Progenitor cell of endocrine pancreas (in vitro differentiated cells): ENCODE data around the gene MAGI1. TPM values are rescaled to one million over a fixed set of nuclear protein-coding genes. Genes with fewer than 3 reads are reported as not detected.

ENCODE experiments used
- DNase-seq: peaks from one replicate; pipeline ENCODE4 v3.0.0; 2021; ENCODE audit warnings: low spot score; ENCODE audit not compliant: unreplicated experiment
- H3K27ac Mint-ChIP-seq: 2 replicates; pipeline ENCODE4 v1.8.0; 2021; ENCODE audit warnings: mild to moderate bottlenecking, moderate library complexity, mixed read lengths
- H3K27me3 Mint-ChIP-seq: 2 replicates; pipeline ENCODE4 v1.8.0; 2021; ENCODE audit warnings: mixed read lengths
- H3K36me3 Mint-ChIP-seq: 2 replicates; pipeline ENCODE4 v1.8.0; 2022; ENCODE audit warnings: mixed read lengths; ENCODE audit not compliant: insufficient read depth
- H3K4me1 Mint-ChIP-seq: 2 replicates; pipeline ENCODE4 v1.8.0; 2021; ENCODE audit warnings: low read depth, mixed read lengths
- H3K4me3 Mint-ChIP-seq: 2 replicates; pipeline ENCODE4 v1.8.0; 2021; ENCODE audit warnings: low read depth, mild to moderate bottlenecking, moderate library complexity, mixed read lengths
- H3K9me3 Mint-ChIP-seq: 2 replicates; pipeline ENCODE4 v1.8.0; 2021; ENCODE audit warnings: low read depth, mixed read lengths
- CTCF ChIP-seq: fragments of 200-600 bp; sonication (generic); IDR thresholded peaks from one replicate; pipeline ENCODE4 v1.5.0; 2021; ENCODE audit warnings: antibody characterized with exemption, mild to moderate bottlenecking; ENCODE audit not compliant: unreplicated experiment
- total RNA-seq: library from RNA; stranded (reverse); gene quantifications from 2 replicates; pipeline ENCODE4 v1.2.1, GENCODE V29; 2021

Gene MAGI1
- total RNA-seq, 1 donor from 2014 or later, result 142 TPM

GRCh38 chr3:66066963-66067617 is 28.4 kb upstream of the MAGI1 start:
- H3K27me3 Mint-ChIP-seq, result no peaks in the 10 kb centered on the region
- no peak for TF ChIP-seq CTCF
- no peak for DNase-seq

GRCh38 chr3:66055289-66055688 is 16.6 kb upstream of the MAGI1 start:
- no peak overlapping the region for H3K27ac Mint-ChIP-seq
- no peak overlapping the region for H3K4me3 Mint-ChIP-seq
- no peak for TF ChIP-seq CTCF
- no peaks in the 10 kb centered on the region for H3K9me3 Mint-ChIP-seq
- H3K4me1 Mint-ChIP-seq, result peaks cover 10% of the 10 kb centered on the region
- no peaks in the 10 kb centered on the region for H3K27me3 Mint-ChIP-seq
- no peaks in the 10 kb centered on the region for H3K36me3 Mint-ChIP-seq
- DNase-seq, result no peak

More at GRCh38 chr3:66066963-66067617, 28.4 kb upstream of the MAGI1 start:
- Mint-ChIP-seq H3K9me3 (peaks cover 4% of the 10 kb centered on the region), H3K4me1 (peaks cover 9% of the 10 kb centered on the region), H3K4me3 (no peak overlapping the region), H3K27ac (no peak overlapping the region), H3K36me3 (no peaks in the 10 kb centered on the region)

GRCh38 chr3:66053550-66054094 is 14.9 kb upstream of the MAGI1 start:
- Mint-ChIP-seq H3K9me3 (no peaks in the 10 kb centered on the region), H3K4me3 (no peak overlapping the region), H3K4me1 (peaks cover 10% of the 10 kb centered on the region), H3K36me3 (no peaks in the 10 kb centered on the region), H3K27me3 (no peaks in the 10 kb centered on the region), H3K27ac (no peak overlapping the region)
- DNase-seq, result no peak
- no peak for TF ChIP-seq CTCF

GRCh38 chr3:66052721-66053549 is 14.2 kb upstream of the MAGI1 start:
- H3K4me1 Mint-ChIP-seq, result peaks cover 10% of the 10 kb centered on the region
- no peaks in the 10 kb centered on the region for H3K36me3 Mint-ChIP-seq
- no peaks in the 10 kb centered on the region for H3K27me3 Mint-ChIP-seq
- H3K27ac Mint-ChIP-seq, result no peak overlapping the region
- H3K9me3 Mint-ChIP-seq, result no peaks in the 10 kb centered on the region
- no peak for TF ChIP-seq CTCF
- DNase-seq, result no peak
- H3K4me3 Mint-ChIP-seq, result no peak overlapping the region

- Mint-ChIP-seq H3K9me3 (no peaks in the 10 kb centered on the region), H3K27ac (no peak overlapping the region), H3K4me1 (peaks cover 17% of the 10 kb centered on the region), H3K4me3 (no peak overlapping the region), H3K36me3 (no peaks in the 10 kb centered on the region), H3K27me3 (no peaks in the 10 kb centered on the region)
- DNase-seq, result no peak
- no peak for TF ChIP-seq CTCF
Observed at GRCh38 chr3:66050821-66051220, 12.1 kb upstream of the MAGI1 start.
